SK-N-MC (cell line): ENCODE measurements around the gene UBE2G2.

Source experiments
- DNase-seq: peaks from one replicate; pipeline ENCODE4 v3.0.0-alpha.2; 2011; ENCODE audit warnings: low read depth, low spot score
- H3K27ac ChIP-seq: fragments of 200-600 bp; sonication (generic); 2 replicates; pipeline ENCODE4 v1.5.1; 2016; ENCODE audit warnings: mixed run types
- H3K36me3 ChIP-seq: fragments of 200-600 bp; sonication (generic); 2 replicates; pipeline ENCODE4 v1.6.1; 2017; ENCODE audit warnings: antibody characterized with exemption, low read length, mixed read lengths; ENCODE audit not compliant: insufficient read depth
- H3K4me3 ChIP-seq: fragments of 200-600 bp; sonication (generic); 2 replicates; pipeline ENCODE4 v1.5.1; 2016
- H3K9ac ChIP-seq: fragments of 200-600 bp; sonication (generic); 2 replicates; pipeline ENCODE4 v1.8.0; 2017; ENCODE audit warnings: mixed run types, mixed read lengths; ENCODE audit not compliant: insufficient read length
- H3K9me3 ChIP-seq: fragments of 200-600 bp; sonication (generic); 2 replicates; pipeline ENCODE4 v1.6.1; 2017; ENCODE audit warnings: low read depth, mild to moderate bottlenecking, antibody characterized with exemption, low read length, moderate library complexity, mixed read lengths
- EZH2 ChIP-seq: fragments of 200-600 bp; sonication (generic); IDR thresholded peaks from one replicate; pipeline ENCODE4 v1.6.1; 2017; ENCODE audit warnings: antibody characterized with exemption
- FOXP2 ChIP-seq: optimal IDR thresholded peaks from 2 replicates; pipeline ENCODE3; 2011; ENCODE audit warnings: mild to moderate bottlenecking, moderate library complexity; ENCODE audit not compliant: insufficient read depth; ENCODE audit errors: extremely low read length, control extremely low read depth
- POLR2AphosphoS5 ChIP-seq: IDR thresholded peaks from 2 replicates; pipeline ENCODE4 v1.6.1; 2012; ENCODE audit warnings: mild to moderate bottlenecking, low read depth, low read length, borderline replicate concordance

UBE2G2 gene

GRCh38 chr21:44720170-44720569 lies 81.5 kb downstream of the UBE2G2 start:
- peaks cover 33% of the 10 kb centered on the region for H3K36me3 ChIP-seq
- H3K9ac ChIP-seq, result no peak overlapping the region
- DNase-seq, result no peak
- no peak for TF ChIP-seq POLR2AphosphoS5
- TF ChIP-seq FOXP2, result no peak
- TF ChIP-seq EZH2, result no peak
- H3K9me3 ChIP-seq, result no peaks in the 10 kb centered on the region
- no peak overlapping the region for H3K4me3 ChIP-seq
- peak overlapping the region; percentile 80 for H3K27ac ChIP-seq
